ENCODE measurements around the gene FSD1.

The FSD1 gene

GRCh38 chr19:4369888-4370260 is 65.5 kb downstream of the FSD1 start:
- ATAC-seq: peak; percentile 9; the same call in 1 of the 3 replicates
- TF ChIP-seq BACH2 (CRISPR knock-in tag; IDR thresholded peaks at IDR 0.05; ENCODE audit: borderline replicate concordance) (no peak), ZFP3 (CRISPR knock-in tag; IDR thresholded peaks at IDR 0.05) (no peak), ISL1 (CRISPR knock-in tag; IDR thresholded peaks at IDR 0.05) (no peak), ESRRG (CRISPR knock-in tag; IDR thresholded peaks at IDR 0.05) (no peak), ZNF565 (CRISPR knock-in tag; conservative IDR thresholded peaks at IDR 0.05; ENCODE audit: low read depth) (no peak), ZNF8 (CRISPR knock-in tag; IDR thresholded peaks at IDR 0.05) (no peak), CSRNP3 (CRISPR knock-in tag; IDR thresholded peaks at IDR 0.05) (no peak), ZNF70 (CRISPR knock-in tag; IDR thresholded peaks at IDR 0.05) (no peak), TSHZ2 (CRISPR knock-in tag; IDR thresholded peaks at IDR 0.05) (no peak), PPARA (CRISPR knock-in tag; IDR thresholded peaks at IDR 0.05; ENCODE audit: borderline replicate concordance) (no peak), SNAI2 (CRISPR knock-in tag; IDR thresholded peaks at IDR 0.05) (no peak), CREB5 (CRISPR knock-in tag; IDR thresholded peaks at IDR 0.05; ENCODE audit: low read depth) (no peak), CSDC2 (CRISPR knock-in tag; IDR thresholded peaks at IDR 0.05) (no peak), POU6F1 (CRISPR knock-in tag; IDR thresholded peaks at IDR 0.05; ENCODE audit: borderline replicate concordance, low read depth) (no peak), OSR1 (CRISPR knock-in tag; IDR thresholded peaks at IDR 0.05) (no peak), ZC3H10 (CRISPR knock-in tag; IDR thresholded peaks at IDR 0.05) (no peak)

- no peak for ATAC-seq
- no peak for TF ChIP-seq SNAI2 (CRISPR knock-in tag; IDR thresholded peaks at IDR 0.05)
- no peak for TF ChIP-seq POU6F1 (CRISPR knock-in tag; IDR thresholded peaks at IDR 0.05; ENCODE audit: borderline replicate concordance, low read depth)
- TF ChIP-seq GLIS3 (CRISPR knock-in tag; IDR thresholded peaks at IDR 0.05): no peak
- TF ChIP-seq ISL1 (CRISPR knock-in tag; IDR thresholded peaks at IDR 0.05): no peak
- TF ChIP-seq PPARA (CRISPR knock-in tag; IDR thresholded peaks at IDR 0.05; ENCODE audit: borderline replicate concordance): no peak
- no peak for TF ChIP-seq BACH2 (CRISPR knock-in tag; IDR thresholded peaks at IDR 0.05; ENCODE audit: borderline replicate concordance)
- TF ChIP-seq TSHZ2 (CRISPR knock-in tag; IDR thresholded peaks at IDR 0.05): no peak
- TF ChIP-seq ZNF8 (CRISPR knock-in tag; IDR thresholded peaks at IDR 0.05): no peak
- TF ChIP-seq OSR1 (CRISPR knock-in tag; IDR thresholded peaks at IDR 0.05): no peak
- TF ChIP-seq ZFP30 (CRISPR knock-in tag; IDR thresholded peaks at IDR 0.05): no peak
- no peak for TF ChIP-seq ZC3H10 (CRISPR knock-in tag; IDR thresholded peaks at IDR 0.05)
- TF ChIP-seq CSRNP3 (CRISPR knock-in tag; IDR thresholded peaks at IDR 0.05): no peak
- TF ChIP-seq ZNF70 (CRISPR knock-in tag; IDR thresholded peaks at IDR 0.05): no peak
- no peak for TF ChIP-seq CSDC2 (CRISPR knock-in tag; IDR thresholded peaks at IDR 0.05)
- TF ChIP-seq ESRRG (CRISPR knock-in tag; IDR thresholded peaks at IDR 0.05): no peak
- no peak for TF ChIP-seq RARB (CRISPR knock-in tag; IDR thresholded peaks at IDR 0.05)
- no peak for TF ChIP-seq ARNTL (CRISPR knock-in tag; IDR thresholded peaks at IDR 0.05; ENCODE audit: borderline replicate concordance, low read depth)
- TF ChIP-seq TOX (CRISPR knock-in tag; IDR thresholded peaks at IDR 0.05; ENCODE audit: borderline replicate concordance): no peak
Observed at GRCh38 chr19:4370418-4371041, 66.1 kb downstream of the FSD1 start.

Measured in SK-N-SH treated with all-trans-retinoic acid at 6 μM for 48 hours (cell line).